ENCODE measurements around the gene TMEM123.
A peak's percentile ranks its signal among the peaks of the same experiment; 100 is the strongest.

The TMEM123 gene

DNA sequence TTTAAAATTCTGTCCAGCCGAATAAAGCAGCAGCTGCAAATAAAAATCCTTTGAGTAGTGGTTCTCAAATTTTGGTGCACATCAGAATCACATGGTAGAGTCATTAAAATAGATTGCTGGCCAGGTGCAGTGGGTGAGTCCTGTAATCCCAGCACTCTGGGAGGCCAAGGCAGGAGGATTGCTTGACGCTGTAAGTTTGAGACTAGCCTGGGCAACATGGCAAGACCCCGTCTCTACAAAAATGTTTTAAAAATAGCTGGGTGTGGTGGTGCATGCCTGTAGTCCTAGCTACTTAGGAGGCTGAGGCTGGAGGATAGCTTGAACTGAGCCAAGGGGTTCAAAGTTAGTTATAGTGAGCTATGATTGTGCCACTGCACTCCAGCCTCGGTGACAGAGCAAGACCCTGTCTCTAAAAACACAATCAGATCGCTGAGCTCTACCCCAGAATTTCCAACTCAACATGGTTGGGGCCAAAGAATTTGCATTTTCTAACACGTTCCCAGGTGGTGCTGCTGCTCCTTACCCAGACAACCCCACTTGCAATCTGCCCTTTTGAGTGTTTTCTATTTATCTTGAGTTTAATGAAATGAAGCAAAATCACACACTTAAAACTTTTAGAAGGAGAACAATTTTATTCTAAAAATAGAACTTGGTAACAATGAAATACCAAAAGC, 56.7 kb downstream of the TMEM123 start:
- no peak for DNase-seq (ENCODE audit: extremely low read depth, low read depth)
- TF ChIP-seq, protein P1, sequence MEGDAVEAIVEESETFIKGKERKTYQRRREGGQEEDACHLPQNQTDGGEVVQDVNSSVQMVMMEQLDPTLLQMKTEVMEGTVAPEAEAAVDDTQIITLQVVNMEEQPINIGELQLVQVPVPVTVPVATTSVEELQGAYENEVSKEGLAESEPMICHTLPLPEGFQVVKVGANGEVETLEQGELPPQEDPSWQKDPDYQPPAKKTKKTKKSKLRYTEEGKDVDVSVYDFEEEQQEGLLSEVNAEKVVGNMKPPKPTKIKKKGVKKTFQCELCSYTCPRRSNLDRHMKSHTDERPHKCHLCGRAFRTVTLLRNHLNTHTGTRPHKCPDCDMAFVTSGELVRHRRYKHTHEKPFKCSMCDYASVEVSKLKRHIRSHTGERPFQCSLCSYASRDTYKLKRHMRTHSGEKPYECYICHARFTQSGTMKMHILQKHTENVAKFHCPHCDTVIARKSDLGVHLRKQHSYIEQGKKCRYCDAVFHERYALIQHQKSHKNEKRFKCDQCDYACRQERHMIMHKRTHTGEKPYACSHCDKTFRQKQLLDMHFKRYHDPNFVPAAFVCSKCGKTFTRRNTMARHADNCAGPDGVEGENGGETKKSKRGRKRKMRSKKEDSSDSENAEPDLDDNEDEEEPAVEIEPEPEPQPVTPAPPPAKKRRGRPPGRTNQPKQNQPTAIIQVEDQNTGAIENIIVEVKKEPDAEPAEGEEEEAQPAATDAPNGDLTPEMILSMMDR (IDR thresholded peaks at IDR 0.05; ENCODE audit: low read depth, low read length) = no peak

DNA sequence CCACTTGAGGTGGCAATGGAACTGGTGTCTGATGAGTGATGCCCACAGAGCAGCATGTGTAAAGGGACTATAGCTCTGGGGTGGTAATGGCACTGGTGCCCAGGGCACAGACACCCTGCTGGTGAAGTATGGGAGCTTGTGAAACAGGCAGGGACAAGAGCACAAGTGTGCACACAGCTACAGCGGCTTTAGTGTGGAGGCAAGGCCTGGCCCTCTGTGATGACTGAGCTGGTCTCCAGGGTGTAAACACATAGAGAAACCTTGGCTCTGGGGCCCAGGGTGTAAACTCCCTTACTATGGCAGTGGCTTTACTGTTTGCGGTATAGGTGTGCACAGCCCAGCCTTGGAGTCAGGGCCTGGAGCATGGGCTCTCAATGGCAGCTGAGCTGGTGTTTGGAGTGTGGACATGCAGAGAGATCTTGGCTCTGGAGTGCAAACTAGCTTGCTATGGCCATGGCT, 59.3 kb downstream of the TMEM123 start:
- DNase-seq (ENCODE audit: extremely low read depth, low read depth) = no peak

DNA sequence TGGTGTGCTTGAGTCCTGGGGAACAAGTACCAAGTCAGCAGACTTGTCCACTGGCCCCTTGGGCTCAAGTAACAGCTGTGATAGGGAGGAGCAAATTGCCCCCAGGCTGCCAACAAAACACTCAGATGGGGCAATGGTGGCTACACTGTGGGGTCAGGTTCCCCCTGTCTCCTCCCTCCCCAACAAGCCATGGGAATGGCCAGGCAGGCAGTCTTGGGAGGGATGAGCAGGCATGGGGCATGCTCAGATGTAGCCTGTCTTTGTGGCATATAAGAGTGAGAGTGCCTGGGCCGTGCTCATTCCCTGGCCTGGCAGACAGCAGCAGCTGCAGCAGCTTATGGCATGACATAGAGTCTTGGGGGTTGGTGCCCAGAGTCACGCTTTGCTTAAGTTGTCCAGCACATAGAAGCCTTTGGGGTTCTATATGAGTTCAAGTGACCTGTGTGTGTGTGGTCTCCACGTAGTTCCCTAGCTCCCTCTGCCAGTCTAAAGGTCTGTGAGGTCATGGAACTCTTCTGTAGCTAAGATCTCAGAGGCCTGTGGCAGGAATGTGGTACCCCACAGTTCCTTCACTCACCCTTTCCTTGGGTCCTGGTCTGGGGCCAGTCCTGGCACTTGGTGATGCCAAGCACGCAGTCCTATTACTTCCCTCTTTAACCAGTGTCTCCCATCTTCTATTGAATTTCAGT, 60.9 kb downstream of the TMEM123 start:
- no peak for DNase-seq (ENCODE audit: extremely low read depth, low read depth)
- TF ChIP-seq, protein P1 (IDR thresholded peaks at IDR 0.05; ENCODE audit: low read depth, low read length) = no peak

More for the DNA sequence above, 59.3 kb downstream of the TMEM123 start:
- TF ChIP-seq, protein P1 (IDR thresholded peaks at IDR 0.05; ENCODE audit: low read depth, low read length) = no peak

DNA sequence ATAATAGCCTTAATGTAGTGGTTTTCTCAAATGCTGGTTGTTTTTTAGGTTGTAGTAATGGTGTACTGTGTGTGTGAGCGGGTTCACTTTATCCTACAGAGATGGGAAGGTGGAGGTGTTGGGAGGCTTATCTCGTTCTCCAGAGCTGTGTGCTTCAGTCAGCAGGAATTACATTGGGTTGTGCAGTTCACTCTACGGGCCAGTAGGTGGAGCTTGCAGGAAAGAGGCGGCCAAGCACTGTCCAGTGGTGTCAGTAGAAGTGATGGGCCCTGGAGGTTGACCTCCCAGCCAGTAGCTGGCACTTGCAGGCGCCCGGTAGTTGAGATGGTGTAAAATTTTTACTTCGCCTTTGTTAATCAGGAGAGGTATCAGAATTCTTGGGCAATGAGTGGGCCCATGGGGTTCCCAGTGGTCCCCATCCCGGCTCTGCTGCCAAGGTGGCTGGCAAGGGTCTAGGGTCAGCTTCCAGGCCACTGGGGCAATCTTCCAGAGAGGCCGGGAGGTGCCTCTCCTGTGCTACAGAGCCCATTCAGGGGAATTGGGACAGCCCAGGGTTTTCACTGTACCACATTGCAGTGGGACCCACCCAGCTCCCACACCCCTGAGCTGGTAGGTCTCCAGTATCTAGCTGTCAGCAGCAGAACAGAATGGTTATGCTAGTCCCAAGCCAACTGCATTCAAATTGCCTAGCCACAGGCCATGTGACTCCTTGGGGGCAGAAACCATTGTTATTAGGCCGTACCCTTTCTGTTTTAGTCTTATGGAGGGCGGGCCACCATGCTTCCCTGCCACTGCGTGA, 61.7 kb downstream of the TMEM123 start:
- TF ChIP-seq, protein P1 (IDR thresholded peaks at IDR 0.05; ENCODE audit: low read depth, low read length) = peak; percentile 90
- DNase-seq (ENCODE audit: extremely low read depth, low read depth) = peak; percentile 31

DNA sequence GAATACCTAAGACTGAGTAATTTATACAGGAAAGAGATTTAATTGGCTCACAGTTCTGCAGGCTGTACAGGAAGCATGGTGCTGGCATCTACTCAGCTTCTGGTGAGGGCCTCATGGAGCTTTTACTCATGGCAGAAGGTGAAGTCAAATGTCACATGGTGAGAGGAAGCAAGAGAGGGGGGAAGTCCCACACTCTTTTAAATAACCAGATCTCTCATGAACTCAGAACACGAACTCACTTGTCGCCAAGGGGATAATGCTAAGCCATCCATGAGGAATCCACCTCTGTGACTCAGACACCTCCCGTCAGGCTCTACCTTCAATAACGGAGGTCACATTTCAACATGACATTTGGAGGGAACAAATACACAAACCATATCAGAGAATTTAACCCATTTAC, 63.3 kb downstream of the TMEM123 start:
- TF ChIP-seq, protein P1 (IDR thresholded peaks at IDR 0.05; ENCODE audit: low read depth, low read length) = no peak
- DNase-seq (ENCODE audit: extremely low read depth, low read depth) = no peak

DNA sequence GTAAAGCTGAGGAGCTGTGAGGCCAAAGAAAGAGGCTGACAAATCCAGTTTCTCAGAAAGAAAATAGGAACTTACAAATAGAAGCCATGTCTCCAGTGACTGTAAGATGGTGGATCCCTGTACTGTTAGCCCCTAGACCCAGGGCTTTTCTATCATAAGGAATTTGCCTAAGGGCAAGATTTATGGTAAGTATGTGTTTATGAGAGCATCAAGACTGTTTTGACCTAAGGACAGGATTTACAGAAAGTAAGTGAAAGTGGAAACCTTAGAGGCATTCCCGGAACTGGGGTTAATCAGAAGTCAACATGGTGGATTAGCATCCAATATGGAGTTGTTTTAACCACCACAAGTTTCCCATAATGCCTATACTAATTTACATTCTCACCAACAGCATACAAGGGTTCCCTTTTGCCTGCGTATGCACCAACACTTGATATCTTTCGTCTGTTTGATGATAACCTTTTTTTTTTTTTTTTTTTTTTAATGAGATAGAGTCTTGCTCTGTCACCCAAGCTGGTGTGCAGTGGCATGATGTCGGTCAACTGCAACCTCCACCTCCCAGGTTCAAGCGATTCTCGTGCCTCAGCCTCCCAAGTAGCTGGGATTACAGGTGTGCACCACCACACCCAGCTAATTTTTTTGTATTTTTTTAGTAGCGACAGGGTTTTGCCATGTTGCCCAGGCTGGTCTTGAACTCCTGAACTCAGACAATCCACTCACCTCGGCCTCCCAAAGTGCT, 65.4 kb downstream of the TMEM123 start:
- TF ChIP-seq, protein P1 (IDR thresholded peaks at IDR 0.05; ENCODE audit: low read depth, low read length) = no peak
- no peak for DNase-seq (ENCODE audit: extremely low read depth, low read depth)

Data from AG09319 (cell line).